Right atrium auricular region (tissue), 2 donors: ENCODE results near the gene GJB5. TPM values are rescaled to one million over a fixed set of nuclear protein-coding genes. Genes with fewer than 3 reads are reported as not detected.

Source experiments
- DNase-seq: peaks from one replicate; pipeline ENCODE4 v3.0.0-alpha.2; 2019; ENCODE audit warnings: low spot score
- H3K27ac ChIP-seq, 2 donors: fragments of 200-600 bp; sonication (generic); 1 replicate in 1 of 2; 2 replicates in 1 of 2; pipeline ENCODE4 v1.5.1; 2016 to 2019
- H3K27me3 ChIP-seq, 2 donors: fragments of 200-600 bp; sonication (generic); one replicate each; pipeline versions ENCODE4 v1.5.1 to v1.6.0; 2017 to 2019
- H3K36me3 ChIP-seq: fragments of 200-600 bp; sonication (generic); one replicate; pipeline ENCODE4 v1.5.1; 2016
- H3K4me1 ChIP-seq, 2 donors: fragments of 200-600 bp; sonication (generic); one replicate each; pipeline versions ENCODE4 v1.5.1 to v1.6.0; 2017 to 2019
- H3K4me3 ChIP-seq, 2 donors: fragments of 200-600 bp; sonication (generic); 1 replicate in 1 of 2; 2 replicates in 1 of 2; pipeline ENCODE4 v1.5.1; 2017 to 2019; ENCODE audit warnings: mild to moderate bottlenecking in 1 of 2, moderate library complexity in 1 of 2
- H3K9me3 ChIP-seq, 2 donors: fragments of 200-600 bp; sonication (generic); one replicate each; pipeline ENCODE4 v1.5.1; 2019
- total RNA-seq, 2 donors: library from RNA; depleted of rRNA; stranded (reverse); fragments of >200 nt; gene quantifications; one replicate each; pipeline ENCODE4 v1.1.0, GENCODE V29; 2016
- TF ChIP-seq, protein P1 (sequence below), 2 donors: fragments of 200-600 bp; sonication (generic); IDR thresholded peaks; one replicate each; pipeline ENCODE4 v1.5.1; 2019; ENCODE audit warnings: antibody characterized with exemption in 2 of 2

The GJB5 gene
- total RNA-seq, 2 donors from 2014 or later = not detected

DNA sequence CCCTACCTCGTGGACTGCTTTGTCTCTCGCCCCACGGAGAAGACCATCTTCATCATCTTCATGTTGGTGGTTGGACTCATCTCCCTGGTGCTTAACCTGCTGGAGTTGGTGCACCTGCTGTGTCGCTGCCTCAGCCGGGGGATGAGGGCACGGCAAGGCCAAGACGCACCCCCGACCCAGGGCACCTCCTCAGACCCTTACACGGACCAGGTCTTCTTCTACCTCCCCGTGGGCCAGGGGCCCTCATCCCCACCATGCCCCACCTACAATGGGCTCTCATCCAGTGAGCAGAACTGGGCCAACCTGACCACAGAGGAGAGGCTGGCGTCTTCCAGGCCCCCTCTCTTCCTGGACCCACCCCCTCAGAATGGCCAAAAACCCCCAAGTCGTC, 39.9 kb downstream of the GJB5 start:
- Histone ChIP-seq H3K27me3 (no peaks in the 10 kb centered on the region), H3K9me3 (no peaks in the 10 kb centered on the region), H3K27ac (peak overlapping the region; percentile 29 to 52), H3K4me3 (peak overlapping the region; percentile 45 to 55), H3K36me3 (no peaks in the 10 kb centered on the region), H3K4me1 (peaks cover 0 to 15% of the 10 kb centered on the region in 2 donors)
- TF ChIP-seq, protein P1, sequence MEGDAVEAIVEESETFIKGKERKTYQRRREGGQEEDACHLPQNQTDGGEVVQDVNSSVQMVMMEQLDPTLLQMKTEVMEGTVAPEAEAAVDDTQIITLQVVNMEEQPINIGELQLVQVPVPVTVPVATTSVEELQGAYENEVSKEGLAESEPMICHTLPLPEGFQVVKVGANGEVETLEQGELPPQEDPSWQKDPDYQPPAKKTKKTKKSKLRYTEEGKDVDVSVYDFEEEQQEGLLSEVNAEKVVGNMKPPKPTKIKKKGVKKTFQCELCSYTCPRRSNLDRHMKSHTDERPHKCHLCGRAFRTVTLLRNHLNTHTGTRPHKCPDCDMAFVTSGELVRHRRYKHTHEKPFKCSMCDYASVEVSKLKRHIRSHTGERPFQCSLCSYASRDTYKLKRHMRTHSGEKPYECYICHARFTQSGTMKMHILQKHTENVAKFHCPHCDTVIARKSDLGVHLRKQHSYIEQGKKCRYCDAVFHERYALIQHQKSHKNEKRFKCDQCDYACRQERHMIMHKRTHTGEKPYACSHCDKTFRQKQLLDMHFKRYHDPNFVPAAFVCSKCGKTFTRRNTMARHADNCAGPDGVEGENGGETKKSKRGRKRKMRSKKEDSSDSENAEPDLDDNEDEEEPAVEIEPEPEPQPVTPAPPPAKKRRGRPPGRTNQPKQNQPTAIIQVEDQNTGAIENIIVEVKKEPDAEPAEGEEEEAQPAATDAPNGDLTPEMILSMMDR (IDR thresholded peaks at IDR 0.05) = no peak
- no peak for DNase-seq

DNA sequence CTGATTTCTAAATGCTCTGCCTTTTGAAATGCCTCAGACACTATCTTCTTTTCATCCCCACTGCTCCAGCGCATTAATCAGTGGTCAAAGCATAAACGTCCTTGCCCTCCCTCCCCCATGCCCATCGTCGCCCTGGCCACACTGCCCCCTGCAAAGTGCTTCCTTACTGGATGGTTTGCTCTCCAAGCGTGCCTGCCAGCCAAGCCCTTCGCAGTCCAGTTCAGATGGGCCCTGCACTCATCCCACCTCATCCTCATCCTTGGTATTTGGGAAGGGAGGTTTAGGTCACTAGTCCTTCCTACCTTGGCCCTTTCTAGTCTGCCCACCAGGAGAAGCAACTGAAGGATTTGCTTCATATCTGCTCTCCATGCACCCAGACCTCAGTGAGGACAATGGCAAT, 41.1 kb downstream of the GJB5 start:
- peak overlapping the region in 1 of 2 donors; percentile 52 for H3K27ac ChIP-seq
- H3K9me3 ChIP-seq = no peaks in the 10 kb centered on the region
- TF ChIP-seq, protein P1 (IDR thresholded peaks at IDR 0.05) = no peak
- no peaks in the 10 kb centered on the region for H3K36me3 ChIP-seq
- peak overlapping the region; percentile 45 to 55 for H3K4me3 ChIP-seq
- peaks cover 0 to 15% of the 10 kb centered on the region in 2 donors for H3K4me1 ChIP-seq
- H3K27me3 ChIP-seq = no peaks in the 10 kb centered on the region
- DNase-seq = no peak

DNA sequence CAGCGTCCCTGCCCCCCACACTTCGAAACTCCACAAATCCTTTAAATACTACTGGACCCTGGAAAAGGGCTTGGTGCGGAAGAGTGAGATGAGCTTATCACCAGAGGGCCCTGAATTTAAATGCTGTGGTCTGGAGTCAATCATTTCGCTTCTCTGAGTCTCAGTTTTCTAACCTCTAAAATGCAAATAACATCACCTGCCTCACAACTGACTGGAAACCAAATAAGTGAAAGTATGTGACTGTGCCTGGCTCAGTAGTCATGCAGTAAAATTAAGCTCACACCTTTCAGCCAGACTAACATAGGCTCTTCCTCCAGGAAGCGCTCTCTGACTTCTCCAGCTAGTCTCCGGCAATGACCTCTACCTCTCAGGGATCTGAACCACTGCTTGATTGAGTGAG, 42.1 kb downstream of the GJB5 start:
- Histone ChIP-seq H3K4me3 (peak overlapping the region; percentile 45 to 55), H3K27ac (peak overlapping the region; percentile 52), H3K4me1 (peaks cover 0 to 11% of the 10 kb centered on the region in 2 donors), H3K36me3 (no peaks in the 10 kb centered on the region), H3K27me3 (no peaks in the 10 kb centered on the region), H3K9me3 (no peaks in the 10 kb centered on the region)
- DNase-seq = no peak
- TF ChIP-seq, protein P1 (IDR thresholded peaks at IDR 0.05) = no peak

DNA sequence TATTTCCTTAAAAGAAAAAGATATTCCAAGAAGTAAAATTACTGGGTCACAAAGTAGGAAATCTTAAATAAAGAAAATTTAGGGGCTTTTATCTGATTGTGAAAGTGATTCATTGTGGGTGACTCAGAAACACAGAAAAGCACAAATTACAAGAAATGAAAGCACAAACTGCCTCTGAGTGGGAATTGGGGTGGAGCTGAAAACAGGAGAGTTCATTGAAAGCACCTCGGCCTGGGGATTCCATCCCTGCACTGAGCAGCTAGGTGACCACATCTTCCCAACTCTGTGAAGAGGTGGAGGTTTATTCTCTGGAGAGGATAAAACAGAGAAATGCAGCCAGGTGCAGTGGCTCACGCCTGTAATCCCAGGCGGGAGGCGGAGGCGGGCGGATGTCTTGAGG, 45.4 kb downstream of the GJB5 start:
- Histone ChIP-seq H3K9me3 (no peaks in the 10 kb centered on the region), H3K27me3 (no peaks in the 10 kb centered on the region), H3K4me3 (no peak overlapping the region), H3K4me1 (no peaks in the 10 kb centered on the region), H3K27ac (no peak overlapping the region), H3K36me3 (no peaks in the 10 kb centered on the region)
- TF ChIP-seq, protein P1 (IDR thresholded peaks at IDR 0.05) = no peak
- no peak for DNase-seq

DNA sequence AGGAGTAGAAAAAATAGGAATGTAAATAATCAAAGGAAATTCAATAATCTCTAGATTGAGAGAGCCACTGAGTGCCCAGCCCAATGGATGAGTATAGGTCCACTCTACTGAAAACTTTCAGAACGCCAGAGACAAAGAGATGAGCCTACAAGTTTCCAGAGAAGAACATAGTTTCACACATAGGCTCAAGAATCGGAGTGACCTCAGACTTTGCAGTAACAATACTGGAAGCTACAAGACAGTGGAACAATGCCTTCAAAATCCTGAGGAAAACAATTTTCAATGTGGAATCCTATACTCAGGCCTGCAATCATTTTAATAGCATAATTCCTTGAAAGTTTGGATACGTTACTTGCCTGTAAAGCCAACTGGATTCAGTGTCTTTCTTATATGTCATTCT, 48.9 kb downstream of the GJB5 start:
- TF ChIP-seq, protein P1 (IDR thresholded peaks at IDR 0.05) = no peak
- Histone ChIP-seq H3K4me1 (peaks cover 0 to 7% of the 10 kb centered on the region in 2 donors), H3K9me3 (no peaks in the 10 kb centered on the region), H3K27me3 (no peaks in the 10 kb centered on the region), H3K4me3 (no peak overlapping the region), H3K27ac (no peak overlapping the region), H3K36me3 (no peaks in the 10 kb centered on the region)
- DNase-seq = no peak

DNA sequence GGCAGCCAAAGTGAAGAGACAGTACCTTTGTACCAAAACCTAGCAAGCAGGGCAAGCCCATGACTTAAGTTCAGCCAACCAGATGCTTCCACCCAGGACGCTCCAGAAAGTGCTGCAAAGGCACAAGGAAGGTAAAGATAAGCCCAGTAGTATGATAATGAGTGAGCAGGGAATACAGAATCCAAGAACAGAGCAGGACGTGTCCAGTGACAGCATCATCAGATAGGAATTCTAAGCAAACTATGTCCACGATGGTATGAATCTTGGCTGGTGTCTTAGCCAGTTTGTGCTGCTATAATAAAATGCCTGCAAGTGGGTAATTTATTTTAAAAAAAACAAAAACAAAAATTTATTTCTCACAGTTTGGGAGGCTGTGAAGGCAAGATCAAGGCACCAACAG, 51.5 kb downstream of the GJB5 start:
- Histone ChIP-seq H3K9me3 (no peaks in the 10 kb centered on the region), H3K27ac (no peak overlapping the region), H3K27me3 (no peaks in the 10 kb centered on the region), H3K36me3 (no peaks in the 10 kb centered on the region), H3K4me3 (no peak overlapping the region), H3K4me1 (peaks cover 0 to 7% of the 10 kb centered on the region in 2 donors)
- TF ChIP-seq, protein P1 (IDR thresholded peaks at IDR 0.05) = no peak
- no peak for DNase-seq
